Parathyroid adenoma (tissue), 2 donors: Measurements from ENCODE around the gene SLC11A1.

ENCODE experiments used
- H2AFZ ChIP-seq: fragments of 300-600 bp; sonication (generic); one replicate; pipeline ENCODE4 v1.7.0; 2017; ENCODE audit warnings: antibody characterized with exemption, mild to moderate bottlenecking
- H3K27ac ChIP-seq: fragments of 300-600 bp; sonication (generic); one replicate; pipeline ENCODE4 v1.7.0; 2017
- H3K27me3 ChIP-seq: fragments of 300-600 bp; sonication (generic); one replicate; pipeline ENCODE4 v1.7.0; 2017; ENCODE audit warnings: low read length; ENCODE audit not compliant: control insufficient read depth, insufficient read depth
- H3K36me3 ChIP-seq: fragments of 300-600 bp; sonication (generic); one replicate; pipeline ENCODE4 v1.7.0; 2017; ENCODE audit warnings: low read length; ENCODE audit not compliant: control insufficient read depth, insufficient read depth
- H3K4me1 ChIP-seq: fragments of 300-600 bp; sonication (generic); one replicate; pipeline ENCODE4 v1.7.0; 2017; ENCODE audit warnings: control low read depth
- H3K4me2 ChIP-seq: fragments of 300-600 bp; sonication (generic); one replicate; pipeline ENCODE4 v1.7.0; 2017; ENCODE audit warnings: low read length
- H3K4me3 ChIP-seq: fragments of 300-600 bp; sonication (generic); one replicate; pipeline ENCODE4 v1.7.0; 2017; ENCODE audit warnings: low read depth, low read length
- H3K79me2 ChIP-seq: fragments of 300-600 bp; sonication (generic); one replicate; pipeline ENCODE4 v1.7.0; 2017; ENCODE audit warnings: control low read depth
- H3K9ac ChIP-seq: fragments of 300-600 bp; sonication (generic); one replicate; pipeline ENCODE4 v1.7.0; 2017; ENCODE audit warnings: mild to moderate bottlenecking
- H3K9me3 ChIP-seq: fragments of 300-600 bp; sonication (generic); one replicate; pipeline ENCODE4 v1.7.0; 2017; ENCODE audit warnings: low read length; ENCODE audit not compliant: control insufficient read depth
- CTCF ChIP-seq: fragments of 300-600 bp; sonication (generic); IDR thresholded peaks from one replicate; pipeline ENCODE4 v1.7.0; 2017; ENCODE audit warnings: antibody characterized with exemption, mild to moderate bottlenecking
- donor health status: primary hyperparathyroidism.

The SLC11A1 gene

GRCh38 chr2:218391202-218391601, 9.1 kb downstream of the SLC11A1 start:
- no peak overlapping the region for H3K27ac ChIP-seq
- H2AFZ ChIP-seq, result no peak overlapping the region
- H3K4me2 ChIP-seq, result no peak overlapping the region
- no peak for TF ChIP-seq CTCF
- H3K4me3 ChIP-seq, result no peak overlapping the region
- no peaks in the 10 kb centered on the region for H3K9me3 ChIP-seq
- no peaks in the 10 kb centered on the region for H3K79me2 ChIP-seq
- no peaks in the 10 kb centered on the region for H3K4me1 ChIP-seq
- H3K36me3 ChIP-seq, result no peaks in the 10 kb centered on the region
- H3K9ac ChIP-seq, result no peak overlapping the region
- no peaks in the 10 kb centered on the region for H3K27me3 ChIP-seq

GRCh38 chr2:218392459-218392858, 10.4 kb downstream of the SLC11A1 start:
- Histone ChIP-seq H3K4me2 (no peak overlapping the region), H3K9me3 (no peaks in the 10 kb centered on the region), H3K9ac (no peak overlapping the region), H3K79me2 (no peaks in the 10 kb centered on the region), H3K4me1 (no peaks in the 10 kb centered on the region), H2AFZ (no peak overlapping the region), H3K27ac (no peak overlapping the region), H3K4me3 (no peak overlapping the region), H3K27me3 (no peaks in the 10 kb centered on the region), H3K36me3 (no peaks in the 10 kb centered on the region)
- TF ChIP-seq CTCF, result no peak

- Histone ChIP-seq H2AFZ (no peak overlapping the region), H3K4me3 (no peak overlapping the region), H3K36me3 (no peaks in the 10 kb centered on the region), H3K4me2 (no peak overlapping the region), H3K27me3 (no peaks in the 10 kb centered on the region), H3K4me1 (peaks cover under 1% of the 10 kb centered on the region), H3K9ac (no peak overlapping the region), H3K27ac (no peak overlapping the region), H3K9me3 (no peaks in the 10 kb centered on the region), H3K79me2 (no peaks in the 10 kb centered on the region)
- no peak for TF ChIP-seq CTCF
These were observed 10.9 kb downstream of the SLC11A1 start for GRCh38 chr2:218392891-218393462.

GRCh38 chr2:218393750-218394290, 11.7 kb downstream of the SLC11A1 start:
- Histone ChIP-seq H3K4me3 (no peak overlapping the region), H3K9me3 (no peaks in the 10 kb centered on the region), H3K4me2 (no peak overlapping the region), H3K27me3 (no peaks in the 10 kb centered on the region), H3K4me1 (peaks cover 3% of the 10 kb centered on the region), H3K9ac (no peak overlapping the region), H3K79me2 (no peaks in the 10 kb centered on the region), H3K36me3 (no peaks in the 10 kb centered on the region), H3K27ac (no peak overlapping the region), H2AFZ (no peak overlapping the region)
- TF ChIP-seq CTCF, result no peak
